WTC11 (cell line): Measurements from ENCODE around the gene SYT17.

Experiments
- FOXK1 ChIP-seq: sonication (generic); formaldehyde crosslinking; IDR thresholded peaks from 2 replicates; pipeline ENCODE4 v1.8.0; 2022; ENCODE audit warnings: mild to moderate bottlenecking, moderate library complexity, missing genetic modification reagents
- USF1 ChIP-seq: sonication (generic); formaldehyde crosslinking; IDR thresholded peaks from 2 replicates; pipeline ENCODE4 v1.8.0; 2022; ENCODE audit warnings: mild to moderate bottlenecking, missing genetic modification reagents
- TF ChIP-seq, protein P1 (sequence below): fragments of 200-600 bp; IDR thresholded peaks from 2 replicates; pipeline ENCODE4 v1.8.0; 2022; ENCODE audit warnings: antibody characterized with exemption
- TF ChIP-seq, protein P2 (sequence below): sonication (generic); formaldehyde crosslinking; IDR thresholded peaks from 2 replicates; pipeline ENCODE4 v1.8.0; 2023; ENCODE audit warnings: missing genetic modification reagents

DNA sequence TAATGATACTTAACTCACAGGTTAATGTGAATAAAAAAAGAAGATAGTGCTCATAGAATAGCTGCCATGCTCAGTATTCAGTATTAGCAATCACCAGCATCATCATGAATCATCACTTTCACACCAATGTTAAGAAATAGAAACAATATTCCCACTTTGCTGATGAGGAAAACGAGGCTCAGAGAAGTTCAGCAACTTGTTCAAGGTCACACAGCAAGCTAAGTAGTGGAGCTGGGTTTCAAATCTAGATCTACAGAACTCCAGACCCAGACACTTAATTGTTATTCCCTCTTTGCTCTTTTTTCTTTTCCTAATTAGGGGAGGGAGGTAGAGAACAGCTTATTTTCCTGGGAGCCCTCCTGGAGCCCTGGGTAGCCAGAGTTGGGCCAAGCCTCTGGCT, 140.4 kb downstream of the SYT17 start:
- TF ChIP-seq, protein P1, sequence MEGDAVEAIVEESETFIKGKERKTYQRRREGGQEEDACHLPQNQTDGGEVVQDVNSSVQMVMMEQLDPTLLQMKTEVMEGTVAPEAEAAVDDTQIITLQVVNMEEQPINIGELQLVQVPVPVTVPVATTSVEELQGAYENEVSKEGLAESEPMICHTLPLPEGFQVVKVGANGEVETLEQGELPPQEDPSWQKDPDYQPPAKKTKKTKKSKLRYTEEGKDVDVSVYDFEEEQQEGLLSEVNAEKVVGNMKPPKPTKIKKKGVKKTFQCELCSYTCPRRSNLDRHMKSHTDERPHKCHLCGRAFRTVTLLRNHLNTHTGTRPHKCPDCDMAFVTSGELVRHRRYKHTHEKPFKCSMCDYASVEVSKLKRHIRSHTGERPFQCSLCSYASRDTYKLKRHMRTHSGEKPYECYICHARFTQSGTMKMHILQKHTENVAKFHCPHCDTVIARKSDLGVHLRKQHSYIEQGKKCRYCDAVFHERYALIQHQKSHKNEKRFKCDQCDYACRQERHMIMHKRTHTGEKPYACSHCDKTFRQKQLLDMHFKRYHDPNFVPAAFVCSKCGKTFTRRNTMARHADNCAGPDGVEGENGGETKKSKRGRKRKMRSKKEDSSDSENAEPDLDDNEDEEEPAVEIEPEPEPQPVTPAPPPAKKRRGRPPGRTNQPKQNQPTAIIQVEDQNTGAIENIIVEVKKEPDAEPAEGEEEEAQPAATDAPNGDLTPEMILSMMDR, result no peak
- no peak for TF ChIP-seq FOXK1 (CRISPR knock-in tag)
- TF ChIP-seq, protein P2, sequence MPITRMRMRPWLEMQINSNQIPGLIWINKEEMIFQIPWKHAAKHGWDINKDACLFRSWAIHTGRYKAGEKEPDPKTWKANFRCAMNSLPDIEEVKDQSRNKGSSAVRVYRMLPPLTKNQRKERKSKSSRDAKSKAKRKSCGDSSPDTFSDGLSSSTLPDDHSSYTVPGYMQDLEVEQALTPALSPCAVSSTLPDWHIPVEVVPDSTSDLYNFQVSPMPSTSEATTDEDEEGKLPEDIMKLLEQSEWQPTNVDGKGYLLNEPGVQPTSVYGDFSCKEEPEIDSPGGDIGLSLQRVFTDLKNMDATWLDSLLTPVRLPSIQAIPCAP, result no peak
- no peak for TF ChIP-seq USF1 (CRISPR knock-in tag)
